ENCODE results near the gene CHCHD3.

- TF ChIP-seq ZFP30 (CRISPR knock-in tag; IDR thresholded peaks at IDR 0.05), result no peak
- TF ChIP-seq ZNF70 (CRISPR knock-in tag; IDR thresholded peaks at IDR 0.05), result no peak
- TF ChIP-seq ZNF8 (CRISPR knock-in tag; IDR thresholded peaks at IDR 0.05), result no peak
These were observed 44.5 kb upstream of the CHCHD3 start for GRCh38 chr7:133126422-133126821.

Data from SK-N-SH treated with all-trans-retinoic acid at 6 μM for 48 hours (cell line).